ENCODE results near the gene C16orf54. TPM values are rescaled to one million over a fixed set of nuclear protein-coding genes. Genes with fewer than 3 reads are reported as not detected.

The C16orf54 gene
- total and polyA plus RNA-seq, 2 donors (not counting 3 experiments of a cell fraction or from before 2014, with no cell fraction given): not detected

GRCh38 chr16:29745121-29745852 is 503 bp downstream of the C16orf54 start:
- ChIA-PET CTCF (no interaction called here), POLR2A (no interaction called here)
- Histone ChIP-seq H3K9me3 (replicated peaks; ENCODE audit: control insufficient read depth, insufficient read depth, low read length) (no peaks in the 10 kb centered on the region), H3K27ac (ENCODE audit: insufficient read depth, low read depth, low read length) (no peak overlapping the region), H3K4me3 (replicated peaks in 1 of 3; ENCODE audit: insufficient read depth in 1 of 3, low read depth in 1 of 3, low read length in 3 of 3) (no peak overlapping the region), H4K20me1 (replicated peaks; ENCODE audit: control insufficient read depth, extremely low read depth, insufficient read depth, low read length) (no peaks in the 10 kb centered on the region), H3K36me3 (ENCODE audit: control insufficient read depth in 2 of 2, extremely low read depth in 1 of 2, insufficient read depth in 2 of 2, low read length in 2 of 2) (no peaks in the 10 kb centered on the region), H3K79me2 (ENCODE audit: control insufficient read depth, insufficient read depth, low read length) (no peaks in the 10 kb centered on the region), H3K4me1 (ENCODE audit: control insufficient read depth, extremely low read depth, insufficient read depth, low read length) (no peaks in the 10 kb centered on the region), H3K4me2 (ENCODE audit: insufficient read depth, low read length) (no peak overlapping the region), H3K9me1 (replicated peaks; ENCODE audit: control insufficient read depth, extremely low read depth, insufficient read depth, low read length) (no peaks in the 10 kb centered on the region), H3K9ac (replicated peaks; ENCODE audit: extremely low read depth, insufficient read depth, low read length) (no peak overlapping the region), H3K27me3 (ENCODE audit: control insufficient read depth in 2 of 2, insufficient read depth in 2 of 2, low read length in 2 of 2) (no peaks in the 10 kb centered on the region), H2AFZ (ENCODE audit: low read depth, low read length) (no peak overlapping the region)
- dilution Hi-C loops (cut with MboI; ENCODE audit: extremely low pct_ligation_motif_present, low sequenced_read_pairs) (no loop called here), intact Hi-C loops (cut with micrococcal nuclease) (no loop called here)
- FAIRE-seq (no peak), DNase-seq (ENCODE audit: low read depth, low spot score) (no peak)
- no TSS peak for BruUV-seq (replicated peaks)
- no peak for TF ChIP-seq GATA2 (IDR thresholded peaks at IDR 0.05; ENCODE audit: insufficient read depth, insufficient read length, low read depth, low read length)
- no peak for TF ChIP-seq MAX (IDR thresholded peaks at IDR 0.05; ENCODE audit: insufficient read depth, insufficient read length)
- TF ChIP-seq POLR2A (IDR thresholded peaks at IDR 0.05; ENCODE audit: low read depth, low read length): no peak
- TF ChIP-seq FOS (IDR thresholded peaks at IDR 0.05; ENCODE audit: borderline replicate concordance, insufficient read depth, low read length): no peak
- TF ChIP-seq CTCF (IDR thresholded peaks at IDR 0.05; ENCODE audit: extremely low read depth in 1 of 2, insufficient read depth in 1 of 2, low read depth in 1 of 2, low read length in 2 of 2): no peak
- no peak for TF ChIP-seq JUN (IDR thresholded peaks at IDR 0.05; ENCODE audit: borderline replicate concordance, insufficient read depth, insufficient read length, low read depth)
- TF ChIP-seq POLR2AphosphoS5 (IDR thresholded peaks at IDR 0.05; ENCODE audit: insufficient read depth, low read depth, low read length): no peak
- TF ChIP-seq EZH2 (IDR thresholded peaks at IDR 0.05; ENCODE audit: borderline replicate concordance, low read depth, low read length, severe bottlenecking): no peak
- TF ChIP-seq MYC (IDR thresholded peaks at IDR 0.05; ENCODE audit: low read depth, low read length): no peak
